Right atrium auricular region (tissue), 2 donors: Measurements from ENCODE around the gene LIX1L. TPM values are rescaled to one million over a fixed set of nuclear protein-coding genes. Genes with fewer than 3 reads are reported as not detected.

Experiments used
- DNase-seq: peaks from one replicate; pipeline ENCODE4 v3.0.0-alpha.2; 2019; ENCODE audit warnings: low spot score
- H3K27ac ChIP-seq, 2 donors: fragments of 200-600 bp; sonication (generic); 1 replicate in 1 of 2; 2 replicates in 1 of 2; pipeline ENCODE4 v1.5.1; 2016 to 2019
- H3K27me3 ChIP-seq, 2 donors: fragments of 200-600 bp; sonication (generic); one replicate each; pipeline versions ENCODE4 v1.5.1 to v1.6.0; 2017 to 2019
- H3K36me3 ChIP-seq: fragments of 200-600 bp; sonication (generic); one replicate; pipeline ENCODE4 v1.5.1; 2016
- H3K4me1 ChIP-seq, 2 donors: fragments of 200-600 bp; sonication (generic); one replicate each; pipeline versions ENCODE4 v1.5.1 to v1.6.0; 2017 to 2019
- H3K4me3 ChIP-seq, 2 donors: fragments of 200-600 bp; sonication (generic); 1 replicate in 1 of 2; 2 replicates in 1 of 2; pipeline ENCODE4 v1.5.1; 2017 to 2019; ENCODE audit warnings: mild to moderate bottlenecking in 1 of 2, moderate library complexity in 1 of 2
- H3K9me3 ChIP-seq, 2 donors: fragments of 200-600 bp; sonication (generic); one replicate each; pipeline ENCODE4 v1.5.1; 2019
- total RNA-seq, 2 donors: library from RNA; depleted of rRNA; stranded (reverse); fragments of >200 nt; gene quantifications; one replicate each; pipeline ENCODE4 v1.1.0, GENCODE V29; 2016
- TF ChIP-seq, protein P1 (sequence below), 2 donors: fragments of 200-600 bp; sonication (generic); IDR thresholded peaks; one replicate each; pipeline ENCODE4 v1.5.1; 2019; ENCODE audit warnings: antibody characterized with exemption in 2 of 2

Gene LIX1L
- total RNA-seq, 2 donors from 2014 or later = 26.6 to 36.6 TPM

DNA sequence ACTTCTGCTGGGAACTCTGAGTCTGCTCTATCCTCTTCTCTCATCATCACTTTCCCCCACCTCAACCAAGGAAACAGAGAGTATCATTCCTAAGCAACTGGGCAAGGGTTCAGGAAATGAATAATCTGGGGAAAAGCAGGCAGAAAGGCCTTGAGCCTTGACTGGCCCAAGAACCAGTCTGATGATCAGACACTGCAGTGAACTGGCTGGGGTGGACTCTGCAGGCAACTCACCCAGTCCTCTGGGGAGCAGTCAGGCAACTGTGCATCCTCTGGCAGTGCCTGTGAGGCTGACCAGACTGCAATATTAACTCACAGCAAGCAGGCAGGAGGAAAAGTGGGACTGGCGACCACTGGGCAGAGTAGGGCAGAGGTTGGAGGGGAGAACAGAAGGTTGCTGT lies 73.1 kb downstream of the LIX1L start:
- DNase-seq = no peak
- no peaks in the 10 kb centered on the region for H3K27me3 ChIP-seq
- TF ChIP-seq, protein P1, sequence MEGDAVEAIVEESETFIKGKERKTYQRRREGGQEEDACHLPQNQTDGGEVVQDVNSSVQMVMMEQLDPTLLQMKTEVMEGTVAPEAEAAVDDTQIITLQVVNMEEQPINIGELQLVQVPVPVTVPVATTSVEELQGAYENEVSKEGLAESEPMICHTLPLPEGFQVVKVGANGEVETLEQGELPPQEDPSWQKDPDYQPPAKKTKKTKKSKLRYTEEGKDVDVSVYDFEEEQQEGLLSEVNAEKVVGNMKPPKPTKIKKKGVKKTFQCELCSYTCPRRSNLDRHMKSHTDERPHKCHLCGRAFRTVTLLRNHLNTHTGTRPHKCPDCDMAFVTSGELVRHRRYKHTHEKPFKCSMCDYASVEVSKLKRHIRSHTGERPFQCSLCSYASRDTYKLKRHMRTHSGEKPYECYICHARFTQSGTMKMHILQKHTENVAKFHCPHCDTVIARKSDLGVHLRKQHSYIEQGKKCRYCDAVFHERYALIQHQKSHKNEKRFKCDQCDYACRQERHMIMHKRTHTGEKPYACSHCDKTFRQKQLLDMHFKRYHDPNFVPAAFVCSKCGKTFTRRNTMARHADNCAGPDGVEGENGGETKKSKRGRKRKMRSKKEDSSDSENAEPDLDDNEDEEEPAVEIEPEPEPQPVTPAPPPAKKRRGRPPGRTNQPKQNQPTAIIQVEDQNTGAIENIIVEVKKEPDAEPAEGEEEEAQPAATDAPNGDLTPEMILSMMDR (IDR thresholded peaks at IDR 0.05) = no peak
- H3K27ac ChIP-seq = no peak overlapping the region
- no peaks in the 10 kb centered on the region for H3K9me3 ChIP-seq
- no peak overlapping the region for H3K4me3 ChIP-seq
- H3K36me3 ChIP-seq = no peaks in the 10 kb centered on the region
- peaks cover 0 to 13% of the 10 kb centered on the region in 2 donors for H3K4me1 ChIP-seq

Other genes with a start within 250 kb of the LIX1L start
- not detected for gene CD160, start 238.5 kb downstream of the LIX1L start, total RNA-seq
- 10 to 100 TPM; 42.8 to 44.6 TPM for gene RNF115, start 133.9 kb downstream of the LIX1L start, total RNA-seq
- 10 to 100 TPM; 16.0 to 19.5 TPM for gene POLR3C, start 133.8 kb downstream of the LIX1L start, total RNA-seq
- gene NUDT17, start 112.4 kb downstream of the LIX1L start, total RNA-seq = 10 to 100 TPM in 1 of 2 donors, 1 to 10 TPM in 1; 3.2 to 10.5 TPM
- 10 to 100 TPM; 11.4 to 18.0 TPM for gene PIAS3, start 98.9 kb downstream of the LIX1L start, total RNA-seq
- 1 to 10 TPM; 1.8 to 2.4 TPM for gene ANKRD35, start 72.2 kb downstream of the LIX1L start, total RNA-seq
- gene ITGA10, start 48.0 kb downstream of the LIX1L start, total RNA-seq = 10 to 100 TPM in 1 of 2 donors, 1 to 10 TPM in 1; 5.4 to 21.6 TPM
- 10 to 100 TPM; 20.1 to 21.2 TPM for gene PEX11B, start 39.3 kb downstream of the LIX1L start, total RNA-seq
- gene RBM8A, start 30.5 kb downstream of the LIX1L start, total RNA-seq = 10 to 100 TPM; 75.2 to 91.1 TPM
- gene ANKRD34A, start 6.6 kb upstream of the LIX1L start, total RNA-seq = 1 to 10 TPM; 1.5 to 3.4 TPM
- gene POLR3GL, start 6.7 kb upstream of the LIX1L start, total RNA-seq = 10 to 100 TPM; 36.4 to 45.2 TPM
- gene TXNIP, start 38.6 kb upstream of the LIX1L start, total RNA-seq = 1,000 to 10,000 TPM in 1 of 2 donors, 100 to 1,000 TPM in 1; 898 to 1,186 TPM
- gene HJV, start 63.7 kb upstream of the LIX1L start, total RNA-seq = 100 to 1,000 TPM in 1 of 2 donors, 10 to 100 TPM in 1; 73.3 to 153 TPM
- gene NBPF10, start 186.8 kb upstream of the LIX1L start, total RNA-seq = under 1 TPM; 0.67 to 0.89 TPM